SK-N-SH (cell line): ENCODE data around the gene MICAL1. TPM values are rescaled to one million over a fixed set of nuclear protein-coding genes. Genes with fewer than 3 reads are reported as not detected.

ENCODE experiments used
- CTCF ChIA-PET: fragments of 300-600, 350-600 bp; formaldehyde crosslinking; extraction: SDS; loops from one replicate; lab custom pipeline; 2021; lab: Yijun Ruan, JAX
- POLR2A ChIA-PET: fragments of 350-600 bp; sonication (Branson Sonifier 250); formaldehyde crosslinking; extraction: SDS; loops from one replicate; lab custom pipeline; 2020; ENCODE audit warnings: antibody characterized with exemption, inconsistent platforms; lab: Yijun Ruan, JAX
- DNase-seq: peaks from one replicate; pipeline ENCODE4 v3.0.0; 2012
- H2AFZ ChIP-seq: fragments of 200-600 bp; sonication (generic); 2 replicates; pipeline ENCODE4 v1.8.1; 2016; ENCODE audit warnings: antibody characterized with exemption, mild to moderate bottlenecking, low read depth
- H3F3A ChIP-seq: fragments of 200-600 bp; sonication (generic); replicated peaks from 2 replicates; pipeline ENCODE3; 2016; ENCODE audit warnings: antibody characterized with exemption, mild to moderate bottlenecking; ENCODE audit not compliant: insufficient read depth
- H3K27ac ChIP-seq, 2 experiments: fragments of 200-500 bp in 1 of 2; fragments of 200-600 bp in 1 of 2; sonication (Bioruptor generic) in 1 of 2; sonication (generic), shearing (Covaris generic) in 1 of 2; 2 replicates each; pipeline versions ENCODE4 v1.5.1 to v1.6.1; 2014 to 2016; ENCODE audit warnings: low read depth in 2 of 2, inconsistent platforms in 1 of 2, low read length in 1 of 2, mild to moderate bottlenecking in 1 of 2, mixed read lengths in 1 of 2
- H3K27me3 ChIP-seq: fragments of 200-600 bp; sonication (generic), shearing (Covaris generic); 2 replicates; pipeline ENCODE4 v1.6.1; 2016; ENCODE audit warnings: mixed run types; ENCODE audit not compliant: insufficient read depth
- H3K36me3 ChIP-seq, 2 experiments: fragments of 200-500 bp in 1 of 2; fragments of 200-600 bp in 1 of 2; sonication (Bioruptor generic) in 1 of 2; sonication (generic) in 1 of 2; replicated peaks in 1 of 2; 2 replicates each; pipeline versions ENCODE3 to v1.5.1; 2014 to 2016; ENCODE audit warnings: low read length in 1 of 2, mild to moderate bottlenecking in 1 of 2; ENCODE audit not compliant: insufficient read depth in 2 of 2, control insufficient read depth in 1 of 2
- H3K4me1 ChIP-seq, 2 experiments: fragments of 200-500 bp in 1 of 2; fragments of 200-600 bp in 1 of 2; sonication (Bioruptor generic) in 1 of 2; sonication (generic), shearing (Covaris generic) in 1 of 2; 2 replicates each; pipeline versions ENCODE4 v1.5.1 to v1.6.1; 2014 to 2016; ENCODE audit warnings: low read depth in 1 of 2, low read length in 1 of 2, mixed run types in 1 of 2; ENCODE audit not compliant: insufficient read depth in 2 of 2, control insufficient read depth in 1 of 2
- H3K4me2 ChIP-seq: fragments of 200-600 bp; sonication (generic), shearing (Covaris generic); 2 replicates; pipeline ENCODE4 v1.6.1; 2017; ENCODE audit warnings: mixed run types
- H3K4me3 ChIP-seq, 2 experiments: fragments of 200-500 bp in 1 of 2; fragments of 200-600 bp in 1 of 2; sonication (Bioruptor generic) in 1 of 2; sonication (generic), shearing (Covaris generic) in 1 of 2; 2 replicates each; pipeline versions ENCODE4 v1.5.1 to v1.8.1; 2014 to 2016; ENCODE audit warnings: low read depth in 2 of 2, inconsistent platforms in 1 of 2, low read length in 1 of 2, mild to moderate bottlenecking in 1 of 2, mixed read lengths in 1 of 2, moderate library complexity in 1 of 2
- H3K79me2 ChIP-seq: fragments of 200-600 bp; sonication (generic); 2 replicates; pipeline ENCODE4 v1.8.1; 2017; ENCODE audit warnings: mild to moderate bottlenecking; ENCODE audit not compliant: insufficient read depth
- H3K9ac ChIP-seq: fragments of 200-600 bp; sonication (generic); 2 replicates; pipeline ENCODE4 v1.6.1; 2017; ENCODE audit warnings: mixed run types
- H3K9me2 ChIP-seq: fragments of 200-600 bp; sonication (generic); 2 replicates; pipeline ENCODE4 v1.6.1; 2017; ENCODE audit warnings: mixed run types
- H3K9me3 ChIP-seq: fragments of 200-600 bp; sonication (generic); 2 replicates; pipeline ENCODE4 v1.6.1; 2017; ENCODE audit warnings: mixed run types, mild to moderate bottlenecking, moderate library complexity
- H4K20me1 ChIP-seq: fragments of 200-600 bp; sonication (generic); 2 replicates; pipeline ENCODE4 v1.6.1; 2017; ENCODE audit warnings: mild to moderate bottlenecking, mixed run types; ENCODE audit not compliant: insufficient read depth
- EP300 ChIP-seq, 2 experiments: IDR thresholded peaks; 2 replicates each; pipeline versions ENCODE4 v1.4.0 to v1.6.1; 2012; ENCODE audit warnings: borderline replicate concordance in 1 of 2, low read depth in 1 of 2, low read length in 1 of 2
- EZH2phosphoT487 ChIP-seq: fragments of 200-600 bp; sonication (generic); IDR thresholded peaks from 2 replicates; pipeline ENCODE4 v1.6.1; 2017; ENCODE audit warnings: low read depth, mixed run types, mild to moderate bottlenecking, antibody characterized with exemption, moderate library complexity, borderline replicate concordance
- FOSL2 ChIP-seq: IDR thresholded peaks from 2 replicates; pipeline ENCODE4 v1.4.0; 2012; ENCODE audit warnings: low read depth, mild to moderate bottlenecking, moderate library complexity, borderline replicate concordance
- RXRA ChIP-seq: IDR thresholded peaks from 2 replicates; pipeline ENCODE4 v1.4.0; 2012; ENCODE audit warnings: low read depth, mild to moderate bottlenecking, borderline replicate concordance
- SMC3 ChIP-seq: IDR thresholded peaks from 2 replicates; pipeline ENCODE4 v1.6.1; 2012; ENCODE audit warnings: low read depth, low read length, improper control_type of control experiment
- TAF1 ChIP-seq: IDR thresholded peaks from 2 replicates; pipeline ENCODE4 v1.6.1; 2012; ENCODE audit warnings: low read depth, mild to moderate bottlenecking, low read length, moderate library complexity, borderline replicate concordance
- TCF12 ChIP-seq: IDR thresholded peaks from 2 replicates; pipeline ENCODE4 v1.4.0; 2012
- WGBS: methylation state at CpG from one replicate; pipeline ENCODE4 v1.1.6; 2017; ENCODE audit warnings: low lambda C conversion rate; 5-methylcytosine and 5-hydroxymethylcytosine counted together
- polyA plus RNA-seq, 3 experiments: library from polyadenylated mRNA; depleted of rRNA; stranded (reverse); fragments of >200 nt; gene quantifications; 2 replicates each; pipeline ENCODE4 v1.2.3, GENCODE V29; 2012
- TF ChIP-seq, protein P1 (sequence below): fragments of 200-600 bp; sonication (generic); IDR thresholded peaks from 2 replicates; pipeline ENCODE4 v1.6.1; 2017; ENCODE audit warnings: antibody characterized with exemption, mild to moderate bottlenecking, moderate library complexity

The MICAL1 gene
- polyA plus RNA-seq, 1 of the 3 experiments (the other 2 are of a cell fraction), result 45.6 TPM

DNA sequence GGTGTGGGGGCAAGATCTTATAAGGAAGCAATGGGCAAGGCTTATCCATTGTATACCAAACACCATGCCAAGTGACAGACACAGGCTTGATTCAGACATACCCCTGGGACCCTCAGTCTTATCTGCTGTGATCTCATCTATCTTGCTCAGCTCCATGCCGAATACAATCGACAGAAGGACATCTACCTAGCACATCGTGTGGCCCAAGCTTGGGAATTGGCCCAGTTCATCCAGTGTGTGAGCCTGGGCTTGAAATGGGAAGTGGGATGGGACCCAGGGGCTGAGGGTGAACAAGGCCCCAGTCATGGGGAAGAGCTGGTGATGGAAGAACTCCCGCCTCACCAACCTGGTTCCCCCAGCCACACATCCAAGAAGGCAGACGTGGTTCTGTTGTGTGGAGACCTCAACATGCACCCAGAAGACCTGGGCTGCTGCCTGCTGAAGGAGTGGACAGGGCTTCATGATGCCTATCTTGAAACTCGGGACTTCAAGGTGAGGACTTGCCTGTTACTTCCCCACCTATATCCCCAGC lies 13.1 kb downstream of the MICAL1 start (continued):
- TF ChIP-seq, protein P1, sequence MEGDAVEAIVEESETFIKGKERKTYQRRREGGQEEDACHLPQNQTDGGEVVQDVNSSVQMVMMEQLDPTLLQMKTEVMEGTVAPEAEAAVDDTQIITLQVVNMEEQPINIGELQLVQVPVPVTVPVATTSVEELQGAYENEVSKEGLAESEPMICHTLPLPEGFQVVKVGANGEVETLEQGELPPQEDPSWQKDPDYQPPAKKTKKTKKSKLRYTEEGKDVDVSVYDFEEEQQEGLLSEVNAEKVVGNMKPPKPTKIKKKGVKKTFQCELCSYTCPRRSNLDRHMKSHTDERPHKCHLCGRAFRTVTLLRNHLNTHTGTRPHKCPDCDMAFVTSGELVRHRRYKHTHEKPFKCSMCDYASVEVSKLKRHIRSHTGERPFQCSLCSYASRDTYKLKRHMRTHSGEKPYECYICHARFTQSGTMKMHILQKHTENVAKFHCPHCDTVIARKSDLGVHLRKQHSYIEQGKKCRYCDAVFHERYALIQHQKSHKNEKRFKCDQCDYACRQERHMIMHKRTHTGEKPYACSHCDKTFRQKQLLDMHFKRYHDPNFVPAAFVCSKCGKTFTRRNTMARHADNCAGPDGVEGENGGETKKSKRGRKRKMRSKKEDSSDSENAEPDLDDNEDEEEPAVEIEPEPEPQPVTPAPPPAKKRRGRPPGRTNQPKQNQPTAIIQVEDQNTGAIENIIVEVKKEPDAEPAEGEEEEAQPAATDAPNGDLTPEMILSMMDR, result no peak

DNA sequence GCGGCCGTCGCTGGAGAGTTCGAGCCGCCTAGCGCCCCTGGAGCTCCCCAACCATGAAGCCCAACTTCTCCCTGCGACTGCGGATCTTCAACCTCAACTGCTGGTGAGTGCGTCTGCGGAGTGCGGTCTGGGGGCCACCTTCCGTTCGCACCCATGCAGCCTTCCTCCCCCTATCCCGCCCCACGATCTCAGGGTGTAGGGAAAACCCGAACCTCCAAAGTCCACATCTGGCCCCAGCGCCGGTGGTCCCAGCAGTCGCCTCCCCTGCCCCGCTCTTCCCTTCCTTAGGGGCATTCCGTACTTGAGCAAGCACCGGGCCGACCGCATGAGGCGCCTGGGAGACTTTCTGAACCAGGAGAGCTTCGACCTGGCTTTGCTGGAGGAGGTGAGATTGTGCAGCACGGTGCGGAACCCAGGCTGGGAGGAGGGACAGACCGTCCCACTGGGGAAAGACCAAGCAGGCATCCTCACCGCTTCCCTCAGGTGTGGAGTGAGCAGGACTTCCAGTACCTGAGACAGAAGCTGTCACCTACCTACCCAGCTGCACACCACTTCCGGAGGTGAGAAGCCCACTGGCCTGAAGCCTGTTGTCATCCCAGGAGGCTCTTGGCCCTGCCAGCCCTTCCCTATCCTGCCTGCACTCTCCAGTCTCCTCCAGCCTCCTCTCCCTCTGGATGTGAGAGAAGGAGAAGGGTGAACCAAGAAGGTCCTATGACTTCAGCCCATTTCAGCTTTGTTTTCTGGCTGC lies 14.3 kb downstream of the MICAL1 start:
- no peaks in the 10 kb centered on the region for H3K27me3 ChIP-seq
- peak overlapping the region; percentile 88 to 90 for H3K4me3 ChIP-seq
- peak; percentile 69 for DNase-seq
- WGBS, result 13% methylated on average over 5 of the region's 31 CpGs
- H3K79me2 ChIP-seq, result no peaks in the 10 kb centered on the region
- POLR2A ChIA-PET, result interaction anchor here (0.6 to 3.9 kb wide), 6 partner anchors 8 to 347 kb away, joined by 3 to 43 read pairs (median 4); partner anchors contain the start of genes CD164 and MICAL1
- H4K20me1 ChIP-seq, result no peaks in the 10 kb centered on the region
- H3K4me2 ChIP-seq, result peak overlapping the region; percentile 92
- peak overlapping the region; percentile 83 for H2AFZ ChIP-seq
- peaks cover 4% of the 10 kb centered on the region for H3F3A ChIP-seq
- H3K9ac ChIP-seq, result peak overlapping the region; percentile 94
- peak overlapping the region; percentile 76 to 78 for H3K27ac ChIP-seq
- TF ChIP-seq TCF12 (no peak), FOSL2 (no peak), RXRA (no peak), SMC3 (no peak), EZH2phosphoT487 (no peak), EP300 (IDR thresholded peaks at IDR 0.05; ENCODE audit: borderline replicate concordance in 1 of 2, low read depth in 1 of 2, low read length in 1 of 2) (no peak), TAF1 (no peak)
- TF ChIP-seq, protein P1, result peak; percentile 2; the same call in 1 of the 2 replicates
- H3K4me1 ChIP-seq, result peaks cover 0 to 23% of the 10 kb centered on the region in 2 experiments; a peak in 1 of 4 replicates
- no peaks in the 10 kb centered on the region for H3K9me3 ChIP-seq
- CTCF ChIA-PET, result interaction anchor here (0.8 to 3.5 kb wide), 12 partner anchors 9 to 347 kb away, joined by 3 to 47 read pairs (median 5); partner anchors contain the start of genes MICAL1, SESN1 and ZBTB24
- peaks cover 0 to 32% of the 10 kb centered on the region in 2 experiments for H3K36me3 ChIP-seq
- H3K9me2 ChIP-seq, result no peaks in the 10 kb centered on the region
